HL-60 (cell line): ENCODE data around the gene RORC.
A peak's percentile ranks its signal among the peaks of the same experiment; 100 is the strongest.
"Not testable (repeated sequence)": the region's sequence is repeated elsewhere in the genome, so short reads cannot be mapped to it uniquely, and the experiment has no call there.

Experiments used
- DNase-seq, 2 experiments: peaks; one replicate each; pipeline ENCODE4 v3.0.0-alpha.2; 2010 to 2020; ENCODE audit warnings: low read depth in 1 of 2, low spot score in 1 of 2
- H3K27ac ChIP-seq: fragments of 250-450 bp; sonication (Bioruptor Pico); replicated peaks from 2 replicates; pipeline ENCODE4 v1.5.1; 2020; ENCODE audit warnings: mild to moderate bottlenecking, moderate library complexity
- H3K27me3 ChIP-seq: fragments of 250-450 bp; sonication (Bioruptor Pico); 2 replicates; pipeline ENCODE4 v1.5.1; 2021; ENCODE audit warnings: mild to moderate bottlenecking, moderate library complexity; ENCODE audit not compliant: insufficient read depth, poor library complexity, severe bottlenecking
- H3K4me3 ChIP-seq: replicated peaks from 2 replicates; pipeline ENCODE4 v1.5.1; 2011; ENCODE audit warnings: mild to moderate bottlenecking, control low read depth, low read length; ENCODE audit not compliant: insufficient read depth
- GABPA ChIP-seq: IDR thresholded peaks from 2 replicates; pipeline ENCODE4 v1.6.1; 2012; ENCODE audit warnings: low read depth
- POLR2AphosphoS5 ChIP-seq: IDR thresholded peaks from 2 replicates; pipeline ENCODE4 v1.6.1; 2012; ENCODE audit warnings: low read depth
- SPI1 ChIP-seq: IDR thresholded peaks from 2 replicates; pipeline ENCODE4 v1.6.1; 2012; ENCODE audit warnings: low read depth, mild to moderate bottlenecking, borderline replicate concordance
- long read RNA-seq: library from polyadenylated mRNA; unstranded; transcript quantifications from one replicate; pipeline ENCODE4 v2.0.0, GENCODE V29; 2020
- TF ChIP-seq, protein P1 (sequence below): IDR thresholded peaks from 2 replicates; pipeline ENCODE4 v1.6.1; 2012; ENCODE audit warnings: low read depth; ENCODE audit not compliant: insufficient replicate concordance
- TF ChIP-seq, protein P2 (sequence below): IDR thresholded peaks from one replicate; pipeline ENCODE4 v1.5.1; 2011; ENCODE audit warnings: low read length, control low read depth, inconsistent platforms; ENCODE audit not compliant: insufficient read depth

RORC gene
- long read RNA-seq: 0 reads

DNA sequence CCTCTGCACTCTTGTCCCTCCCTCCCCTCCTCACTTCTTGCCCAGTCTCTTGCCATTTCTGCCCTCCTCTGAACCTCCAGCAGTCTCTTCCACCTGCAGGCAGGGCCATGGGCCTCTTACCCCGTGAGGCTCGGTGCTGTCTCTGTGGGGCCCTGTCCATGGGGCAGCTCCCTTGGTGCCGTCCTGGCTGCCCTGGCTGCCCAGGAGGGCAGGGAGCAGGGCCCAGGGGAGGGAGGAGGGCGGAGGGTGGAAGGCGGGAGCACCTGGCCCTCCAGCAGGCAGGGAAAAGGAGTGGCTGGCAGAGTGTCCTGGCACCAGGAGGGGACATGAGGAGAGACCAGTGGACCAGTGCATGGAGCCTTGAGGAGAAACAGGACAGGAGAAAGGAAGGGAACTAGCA lies at the start of gene RORC:
Gene RORC (minus strand): TSS at position 198 of the 400 bp plus-strand sequence. CDS start 38 bp downstream, at position 160.
- DNase-seq: no peak
- TF ChIP-seq GABPA (no peak), SPI1 (no peak), POLR2AphosphoS5 (no peak)
- TF ChIP-seq, protein P1, sequence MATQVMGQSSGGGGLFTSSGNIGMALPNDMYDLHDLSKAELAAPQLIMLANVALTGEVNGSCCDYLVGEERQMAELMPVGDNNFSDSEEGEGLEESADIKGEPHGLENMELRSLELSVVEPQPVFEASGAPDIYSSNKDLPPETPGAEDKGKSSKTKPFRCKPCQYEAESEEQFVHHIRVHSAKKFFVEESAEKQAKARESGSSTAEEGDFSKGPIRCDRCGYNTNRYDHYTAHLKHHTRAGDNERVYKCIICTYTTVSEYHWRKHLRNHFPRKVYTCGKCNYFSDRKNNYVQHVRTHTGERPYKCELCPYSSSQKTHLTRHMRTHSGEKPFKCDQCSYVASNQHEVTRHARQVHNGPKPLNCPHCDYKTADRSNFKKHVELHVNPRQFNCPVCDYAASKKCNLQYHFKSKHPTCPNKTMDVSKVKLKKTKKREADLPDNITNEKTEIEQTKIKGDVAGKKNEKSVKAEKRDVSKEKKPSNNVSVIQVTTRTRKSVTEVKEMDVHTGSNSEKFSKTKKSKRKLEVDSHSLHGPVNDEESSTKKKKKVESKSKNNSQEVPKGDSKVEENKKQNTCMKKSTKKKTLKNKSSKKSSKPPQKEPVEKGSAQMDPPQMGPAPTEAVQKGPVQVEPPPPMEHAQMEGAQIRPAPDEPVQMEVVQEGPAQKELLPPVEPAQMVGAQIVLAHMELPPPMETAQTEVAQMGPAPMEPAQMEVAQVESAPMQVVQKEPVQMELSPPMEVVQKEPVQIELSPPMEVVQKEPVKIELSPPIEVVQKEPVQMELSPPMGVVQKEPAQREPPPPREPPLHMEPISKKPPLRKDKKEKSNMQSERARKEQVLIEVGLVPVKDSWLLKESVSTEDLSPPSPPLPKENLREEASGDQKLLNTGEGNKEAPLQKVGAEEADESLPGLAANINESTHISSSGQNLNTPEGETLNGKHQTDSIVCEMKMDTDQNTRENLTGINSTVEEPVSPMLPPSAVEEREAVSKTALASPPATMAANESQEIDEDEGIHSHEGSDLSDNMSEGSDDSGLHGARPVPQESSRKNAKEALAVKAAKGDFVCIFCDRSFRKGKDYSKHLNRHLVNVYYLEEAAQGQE: no peak
- TF ChIP-seq, protein P2, sequence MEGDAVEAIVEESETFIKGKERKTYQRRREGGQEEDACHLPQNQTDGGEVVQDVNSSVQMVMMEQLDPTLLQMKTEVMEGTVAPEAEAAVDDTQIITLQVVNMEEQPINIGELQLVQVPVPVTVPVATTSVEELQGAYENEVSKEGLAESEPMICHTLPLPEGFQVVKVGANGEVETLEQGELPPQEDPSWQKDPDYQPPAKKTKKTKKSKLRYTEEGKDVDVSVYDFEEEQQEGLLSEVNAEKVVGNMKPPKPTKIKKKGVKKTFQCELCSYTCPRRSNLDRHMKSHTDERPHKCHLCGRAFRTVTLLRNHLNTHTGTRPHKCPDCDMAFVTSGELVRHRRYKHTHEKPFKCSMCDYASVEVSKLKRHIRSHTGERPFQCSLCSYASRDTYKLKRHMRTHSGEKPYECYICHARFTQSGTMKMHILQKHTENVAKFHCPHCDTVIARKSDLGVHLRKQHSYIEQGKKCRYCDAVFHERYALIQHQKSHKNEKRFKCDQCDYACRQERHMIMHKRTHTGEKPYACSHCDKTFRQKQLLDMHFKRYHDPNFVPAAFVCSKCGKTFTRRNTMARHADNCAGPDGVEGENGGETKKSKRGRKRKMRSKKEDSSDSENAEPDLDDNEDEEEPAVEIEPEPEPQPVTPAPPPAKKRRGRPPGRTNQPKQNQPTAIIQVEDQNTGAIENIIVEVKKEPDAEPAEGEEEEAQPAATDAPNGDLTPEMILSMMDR: no peak
- Histone ChIP-seq H3K4me3 (no peak within 1 kb of the TSS), H3K27ac (no peak within 1 kb of the TSS), H3K27me3 (no peaks in the 10 kb centered on the region)

DNA sequence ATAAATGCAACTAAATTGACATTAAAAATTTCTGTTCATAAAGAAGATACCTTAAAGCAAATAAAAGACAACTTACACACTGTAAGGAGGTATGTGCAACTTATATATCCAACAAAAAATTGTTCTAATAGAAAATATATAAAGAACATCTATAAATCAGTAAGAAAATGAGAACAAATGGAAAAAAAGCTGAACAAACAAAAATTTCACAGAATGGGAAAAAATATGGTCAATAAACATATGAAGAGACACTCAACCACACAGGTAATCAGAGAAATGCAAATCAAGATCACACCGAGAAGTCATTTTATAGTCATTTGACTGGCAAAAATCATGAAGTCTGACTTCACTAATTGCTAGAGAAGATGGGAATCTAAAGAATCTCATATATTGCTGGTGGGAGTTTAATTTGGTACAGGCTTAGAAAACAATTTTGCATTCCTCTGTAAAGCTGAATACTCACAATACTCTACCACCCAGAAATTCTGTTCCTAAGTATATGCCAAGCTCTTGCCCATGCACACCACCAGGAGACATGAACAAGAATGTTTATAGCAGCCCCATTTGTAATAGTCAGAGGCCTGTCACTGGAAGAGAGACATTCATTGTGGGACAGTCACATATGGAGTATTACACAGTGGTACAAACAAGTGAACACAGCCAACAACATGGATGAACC lies 44.0 kb upstream of the RORC start:
- DNase-seq: no peak
- no peak overlapping the region for H3K27ac ChIP-seq
- no peak overlapping the region for H3K4me3 ChIP-seq
- H3K27me3 ChIP-seq: no peaks in the 10 kb centered on the region
- TF ChIP-seq POLR2AphosphoS5 (no peak), SPI1 (no peak)
- TF ChIP-seq, protein P2: no peak
- TF ChIP-seq, protein P1: no peak

DNA sequence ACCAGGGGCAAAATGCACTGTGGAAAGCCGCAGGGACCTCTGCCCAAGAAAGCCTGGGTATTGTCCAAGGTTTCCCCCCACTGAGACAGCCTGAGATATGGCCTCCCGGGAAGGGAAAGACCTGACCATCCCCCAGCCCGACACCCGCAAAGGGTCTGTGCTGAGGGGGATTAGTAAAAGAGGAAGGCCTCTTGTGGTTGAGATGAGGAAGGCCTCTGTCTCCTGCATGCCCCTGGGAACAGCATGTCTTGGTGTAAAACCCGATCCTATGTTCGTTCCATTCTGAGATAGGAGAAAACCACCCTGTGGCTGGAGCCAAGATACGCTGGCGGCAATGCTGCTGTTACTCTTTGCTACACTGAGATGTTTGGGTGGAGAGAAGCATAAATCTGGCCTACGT lies 41.2 kb upstream of the RORC start:
- peak; percentile 90 for TF ChIP-seq SPI1
- DNase-seq: peak in 1 of 2 experiments; percentile 27
- not testable (repeated sequence) for H3K27ac ChIP-seq, H3K4me3 ChIP-seq, H3K27me3 ChIP-seq

DNA sequence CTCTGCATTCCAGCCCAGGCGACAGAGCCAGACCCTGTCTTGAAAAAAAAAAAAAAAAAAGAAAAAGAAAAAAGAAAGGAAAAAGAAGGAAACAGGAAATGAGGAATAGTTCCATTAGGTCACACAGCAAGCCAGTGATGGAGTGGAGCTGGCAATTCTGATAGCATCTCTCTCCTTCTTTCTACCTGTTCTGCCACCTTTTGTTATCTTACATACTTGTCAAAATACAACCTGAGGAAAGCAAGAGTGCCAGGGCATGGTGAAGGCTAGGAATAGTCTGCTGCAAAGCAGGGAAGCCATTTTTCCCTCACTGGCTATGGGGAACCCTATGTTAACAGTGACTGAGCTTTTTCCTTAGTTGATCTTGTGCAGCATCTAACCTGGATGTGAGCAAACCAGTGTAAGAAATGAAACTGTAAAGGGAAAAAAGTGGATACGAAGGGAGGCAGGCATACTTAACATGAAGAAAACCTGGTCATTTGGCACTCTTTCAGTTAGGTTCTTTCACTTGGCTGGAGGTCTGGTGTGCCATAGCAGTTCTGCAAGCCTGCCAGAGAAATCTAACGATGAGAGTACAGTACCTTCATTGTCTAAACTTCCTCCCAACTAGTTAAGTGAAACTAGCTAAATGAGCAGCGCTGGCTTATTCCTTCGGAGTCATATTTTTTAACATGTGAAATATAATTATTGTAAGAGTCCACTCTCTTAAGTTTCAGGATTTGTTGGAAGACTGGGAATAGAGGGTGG lies 39.9 kb upstream of the RORC start:
- no peak overlapping the region for H3K27ac ChIP-seq
- DNase-seq: no peak
- H3K4me3 ChIP-seq: no peak overlapping the region
- TF ChIP-seq, protein P1: no peak
- TF ChIP-seq GABPA: no peak
- H3K27me3 ChIP-seq: no peaks in the 10 kb centered on the region
